ENCODE results near the gene CERS2. TPM values are rescaled to one million over a fixed set of nuclear protein-coding genes. Genes with fewer than 3 reads are reported as not detected.
"Not testable (repeated sequence)": the region's sequence is repeated elsewhere in the genome, so short reads cannot be mapped to it uniquely, and the experiment has no call there.

CERS2 gene
- total RNA-seq, 2 experiments from 2014 or later, result 130 to 135 TPM

DNA sequence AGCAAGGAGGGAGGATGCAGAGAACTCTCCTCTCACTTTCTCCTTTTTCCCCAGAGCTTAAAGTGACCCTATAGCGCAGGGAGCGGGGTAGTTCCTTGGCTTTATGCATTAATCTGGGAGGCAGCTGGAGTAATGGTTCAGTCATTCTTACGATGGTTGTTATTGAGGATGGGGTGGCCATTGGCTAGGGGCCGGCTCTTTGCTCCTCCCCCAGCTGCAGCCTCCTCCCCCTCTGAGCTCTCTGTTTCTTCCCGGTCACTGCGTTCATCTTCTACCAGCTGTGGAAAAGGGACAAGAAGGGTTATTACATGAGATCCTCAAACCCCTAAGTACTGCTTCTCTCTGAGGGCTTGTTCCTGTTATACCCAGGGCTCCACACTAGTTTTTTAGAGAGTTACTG lies 8.6 kb downstream of the CERS2 start:
- Mint-ChIP-seq H3K36me3 (ENCODE audit: low read depth) (peaks cover 45% of the 10 kb centered on the region), H3K4me3 (no peak overlapping the region), H3K27ac (no peak overlapping the region), H3K27me3 (ENCODE audit: low read depth) (no peaks in the 10 kb centered on the region), H3K9me3 (no peaks in the 10 kb centered on the region), H3K4me1 (ENCODE audit: low read depth) (peaks cover 22% of the 10 kb centered on the region)
- CTCF ChIA-PET, result interaction anchor here (0.6 to 2.4 kb wide), 4 partner anchors 9 to 418 kb away, joined by 3 to 9 read pairs (median 4); no protein-coding TSS in a partner anchor
- no peak for DNase-seq
- intact Hi-C loops (cut with micrococcal nuclease), result no loop called here

- Mint-ChIP-seq H3K9me3 (no peaks in the 10 kb centered on the region), H3K4me3 (no peak overlapping the region), H3K27ac (no peak overlapping the region), H3K36me3 (ENCODE audit: low read depth) (peaks cover 47% of the 10 kb centered on the region), H3K4me1 (ENCODE audit: low read depth) (peaks cover 18% of the 10 kb centered on the region), H3K27me3 (ENCODE audit: low read depth) (no peaks in the 10 kb centered on the region)
- CTCF ChIA-PET, result interaction anchor here (0.6 to 2.4 kb wide), 3 partner anchors 8 to 417 kb away, joined by 3 to 9 read pairs (median 3); no protein-coding TSS in a partner anchor
- intact Hi-C loops (cut with micrococcal nuclease), result no loop called here
- no peak for DNase-seq
Observed at GRCh38 chr1:150965605-150966004, 9.0 kb downstream of the CERS2 start.

DNA sequence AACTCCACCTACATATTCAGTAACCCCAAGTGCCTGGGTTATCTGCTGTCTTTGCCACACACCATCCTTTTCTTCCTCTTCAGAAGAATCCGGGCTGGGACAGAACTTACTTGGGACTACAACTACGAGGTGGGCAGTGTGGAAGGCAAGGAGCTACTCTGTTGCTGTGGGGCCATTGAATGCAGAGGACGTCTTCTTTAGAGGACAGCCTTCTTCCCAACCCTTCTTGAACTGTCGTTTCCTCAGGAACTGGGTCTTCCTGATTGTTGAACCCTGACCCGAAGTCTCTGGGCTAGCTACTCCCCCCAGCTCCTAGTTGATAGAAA lies 10.5 kb downstream of the CERS2 start:
- peak overlapping the region; percentile 41 for H3K27ac Mint-ChIP-seq
- H3K36me3 Mint-ChIP-seq (ENCODE audit: low read depth), result peaks cover 57% of the 10 kb centered on the region
- intact Hi-C loops (cut with micrococcal nuclease), result no loop called here
- no peaks in the 10 kb centered on the region for H3K27me3 Mint-ChIP-seq (ENCODE audit: low read depth)
- H3K9me3 Mint-ChIP-seq, result no peaks in the 10 kb centered on the region
- CTCF ChIA-PET, result interaction anchor here (2.4 kb wide), 1 partner anchor 16 kb away, joined by 9 read pairs; no protein-coding TSS in a partner anchor
- DNase-seq, result no peak
- no peak overlapping the region for H3K4me3 Mint-ChIP-seq
- H3K4me1 Mint-ChIP-seq (ENCODE audit: low read depth), result peaks cover 12% of the 10 kb centered on the region

- no peaks in the 10 kb centered on the region for H3K9me3 Mint-ChIP-seq
- H3K4me1 Mint-ChIP-seq (ENCODE audit: low read depth), result peaks cover 12% of the 10 kb centered on the region
- H3K27me3 Mint-ChIP-seq (ENCODE audit: low read depth), result no peaks in the 10 kb centered on the region
- DNase-seq, result no peak
- intact Hi-C loops (cut with micrococcal nuclease), result no loop called here
- CTCF ChIA-PET, result interaction anchor here (0.9 kb wide), 1 partner anchor 43 kb away, joined by 4 read pairs; the partner anchor contains the start of gene MINDY1
- peaks cover 58% of the 10 kb centered on the region for H3K36me3 Mint-ChIP-seq (ENCODE audit: low read depth)
- H3K27ac Mint-ChIP-seq, result peak overlapping the region; percentile 41
- H3K4me3 Mint-ChIP-seq, result no peak overlapping the region
Observed at GRCh38 chr1:150963321-150964163, 11.1 kb downstream of the CERS2 start.

GRCh38 chr1:150961756-150962155 lies 12.9 kb downstream of the CERS2 start:
- H3K4me3 Mint-ChIP-seq, result no peak overlapping the region
- H3K9me3 Mint-ChIP-seq, result no peaks in the 10 kb centered on the region
- intact Hi-C loops (cut with micrococcal nuclease), result no loop called here
- no peak for DNase-seq
- peaks cover 54% of the 10 kb centered on the region for H3K36me3 Mint-ChIP-seq (ENCODE audit: low read depth)
- no peaks in the 10 kb centered on the region for H3K27me3 Mint-ChIP-seq (ENCODE audit: low read depth)
- H3K27ac Mint-ChIP-seq, result peak overlapping the region; percentile 32
- CTCF ChIA-PET, result interaction anchor here (0.6 kb wide), 1 partner anchor 338 kb away, joined by 4 read pairs; no protein-coding TSS in a partner anchor
- H3K4me1 Mint-ChIP-seq (ENCODE audit: low read depth), result peaks cover 15% of the 10 kb centered on the region

DNA sequence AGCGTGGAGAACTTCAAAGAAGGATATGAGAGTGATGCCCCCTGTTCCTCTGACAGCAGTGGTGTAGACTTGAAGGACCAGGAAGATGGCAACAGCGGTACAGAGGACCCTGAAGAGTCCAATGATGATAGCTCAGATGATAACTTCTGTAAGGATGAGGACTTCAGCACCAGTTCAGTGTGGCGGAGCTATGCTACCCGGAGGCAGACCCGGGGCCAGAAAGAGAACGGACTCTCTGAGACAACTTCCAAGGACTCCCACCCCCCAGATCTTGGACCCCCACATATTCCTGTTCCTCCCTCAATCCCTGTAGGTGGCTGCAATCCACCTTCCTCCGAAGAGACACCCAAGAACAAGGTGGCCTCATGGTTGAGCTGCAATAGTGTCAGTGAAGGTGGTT lies 14.0 kb downstream of the CERS2 start:
- intact Hi-C loops (cut with micrococcal nuclease), result no loop called here
- no peaks in the 10 kb centered on the region for H3K9me3 Mint-ChIP-seq
- H3K4me3 Mint-ChIP-seq, result no peak overlapping the region
- CTCF ChIA-PET, result no interaction called here
- peak overlapping the region; percentile 62 for H3K27ac Mint-ChIP-seq
- no peak for DNase-seq
- H3K27me3 Mint-ChIP-seq (ENCODE audit: low read depth), result no peaks in the 10 kb centered on the region
- peaks cover 15% of the 10 kb centered on the region for H3K4me1 Mint-ChIP-seq (ENCODE audit: low read depth)
- peaks cover 50% of the 10 kb centered on the region for H3K36me3 Mint-ChIP-seq (ENCODE audit: low read depth)

DNA sequence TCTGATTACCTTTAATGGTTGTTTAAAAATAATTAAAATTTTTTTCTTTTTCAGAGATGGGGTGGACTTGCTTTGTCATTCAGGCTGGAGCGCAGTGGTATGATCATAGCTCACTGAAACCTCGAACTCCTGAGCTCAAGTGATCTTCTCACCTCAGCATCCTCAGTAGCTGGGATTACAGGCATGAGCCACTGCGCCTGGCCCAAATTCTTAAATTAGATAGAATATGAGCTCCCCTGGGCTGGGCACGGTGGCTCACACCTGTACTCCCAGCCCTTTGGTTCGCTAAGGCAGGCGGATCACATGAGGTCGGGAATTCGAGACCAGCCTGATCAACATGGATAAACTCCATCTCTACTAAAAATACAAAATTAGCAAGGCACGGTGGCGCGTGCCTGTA lies 17.0 kb downstream of the CERS2 start:
- H3K36me3 Mint-ChIP-seq (ENCODE audit: low read depth), result peaks cover 37% of the 10 kb centered on the region
- no peak overlapping the region for H3K27ac Mint-ChIP-seq
- H3K4me3 Mint-ChIP-seq, result no peak overlapping the region
- H3K27me3 Mint-ChIP-seq (ENCODE audit: low read depth), result no peaks in the 10 kb centered on the region
- intact Hi-C loops (cut with micrococcal nuclease), result no loop called here
- H3K4me1 Mint-ChIP-seq (ENCODE audit: low read depth), result peaks cover 14% of the 10 kb centered on the region
- no peak for DNase-seq
- CTCF ChIA-PET, result interaction anchor here (0.7 to 1.2 kb wide), 5 partner anchors 8 to 432 kb away, joined by 3 to 5 read pairs (median 3); no protein-coding TSS in a partner anchor
- H3K9me3 Mint-ChIP-seq, result no peaks in the 10 kb centered on the region

- H3K4me1 Mint-ChIP-seq (ENCODE audit: low read depth), result peaks cover 3% of the 10 kb centered on the region
- CTCF ChIA-PET, result no interaction called here
- DNase-seq, result no peak
- H3K36me3 Mint-ChIP-seq (ENCODE audit: low read depth), result peaks cover 38% of the 10 kb centered on the region
- no peaks in the 10 kb centered on the region for H3K9me3 Mint-ChIP-seq
- no peak overlapping the region for H3K4me3 Mint-ChIP-seq
- intact Hi-C loops (cut with micrococcal nuclease), result no loop called here
- no peaks in the 10 kb centered on the region for H3K27me3 Mint-ChIP-seq (ENCODE audit: low read depth)
- no peak overlapping the region for H3K27ac Mint-ChIP-seq
Observed at GRCh38 chr1:150955280-150955679, 19.4 kb downstream of the CERS2 start.

DNA sequence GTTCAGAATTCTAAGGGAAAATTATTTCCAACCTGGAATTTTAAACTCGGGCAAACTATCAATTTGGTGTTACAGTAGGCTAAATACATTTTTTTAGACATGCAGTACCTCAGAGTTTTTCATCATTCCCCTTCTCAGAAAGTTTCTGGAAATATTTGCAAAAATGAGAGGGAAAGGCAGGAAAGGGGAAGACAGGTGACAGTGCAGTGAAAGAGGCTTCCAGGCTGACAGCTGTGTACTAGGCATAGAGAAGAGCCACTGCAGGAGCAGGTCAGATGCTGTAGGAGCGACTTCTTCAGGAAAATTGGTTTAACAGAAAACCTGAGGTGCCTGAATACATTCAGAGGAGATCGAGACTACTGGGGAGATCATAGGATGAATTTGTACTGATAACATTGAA lies 19.9 kb downstream of the CERS2 start:
- no peak overlapping the region for H3K27ac Mint-ChIP-seq
- H3K4me1 Mint-ChIP-seq (ENCODE audit: low read depth), result peaks cover 3% of the 10 kb centered on the region
- intact Hi-C loops (cut with micrococcal nuclease), result no loop called here
- no peaks in the 10 kb centered on the region for H3K27me3 Mint-ChIP-seq (ENCODE audit: low read depth)
- DNase-seq, result no peak
- H3K4me3 Mint-ChIP-seq, result no peak overlapping the region
- CTCF ChIA-PET, result no interaction called here
- no peaks in the 10 kb centered on the region for H3K9me3 Mint-ChIP-seq
- peaks cover 34% of the 10 kb centered on the region for H3K36me3 Mint-ChIP-seq (ENCODE audit: low read depth)

DNA sequence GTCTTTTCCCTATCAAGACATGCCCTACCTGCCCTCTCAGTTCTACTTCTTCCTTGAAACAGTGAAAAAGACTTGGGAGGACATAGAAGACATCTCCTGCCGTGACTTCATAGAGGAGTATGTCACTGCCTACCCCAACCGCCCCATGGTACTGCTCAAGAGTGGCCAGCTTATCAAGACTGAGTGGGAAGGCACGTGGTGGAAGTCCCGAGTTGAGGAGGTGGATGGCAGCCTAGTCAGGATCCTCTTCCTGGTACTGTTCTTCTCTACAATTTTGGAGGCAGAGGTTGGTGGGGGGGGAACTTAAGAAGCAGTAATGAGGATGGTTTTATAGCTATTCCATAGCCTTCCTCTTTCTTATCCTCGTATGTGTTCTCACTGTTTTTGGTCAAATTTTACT lies 29.8 kb downstream of the CERS2 start:
- Mint-ChIP-seq H3K9me3 (no peaks in the 10 kb centered on the region), H3K27me3 (ENCODE audit: low read depth) (no peaks in the 10 kb centered on the region), H3K4me3 (no peak overlapping the region), H3K36me3 (ENCODE audit: low read depth) (peaks cover 26% of the 10 kb centered on the region), H3K4me1 (ENCODE audit: low read depth) (no peaks in the 10 kb centered on the region), H3K27ac (no peak overlapping the region)
- intact Hi-C loops (cut with micrococcal nuclease), result no loop called here
- CTCF ChIA-PET, result no interaction called here
- DNase-seq, result no peak

GRCh38 chr1:150931773-150932172 lies 42.9 kb downstream of the CERS2 start:
- Mint-ChIP-seq H3K27me3 (ENCODE audit: low read depth) (no peaks in the 10 kb centered on the region), H3K9me3 (peaks cover 5% of the 10 kb centered on the region), H3K4me1 (ENCODE audit: low read depth) (peaks cover 23% of the 10 kb centered on the region), H3K36me3 (ENCODE audit: low read depth) (peaks cover 61% of the 10 kb centered on the region), H3K4me3 (no peak overlapping the region), H3K27ac (no peak overlapping the region)
- CTCF ChIA-PET, result no interaction called here
- DNase-seq, result no peak
- intact Hi-C loops (cut with micrococcal nuclease), result no loop called here

DNA sequence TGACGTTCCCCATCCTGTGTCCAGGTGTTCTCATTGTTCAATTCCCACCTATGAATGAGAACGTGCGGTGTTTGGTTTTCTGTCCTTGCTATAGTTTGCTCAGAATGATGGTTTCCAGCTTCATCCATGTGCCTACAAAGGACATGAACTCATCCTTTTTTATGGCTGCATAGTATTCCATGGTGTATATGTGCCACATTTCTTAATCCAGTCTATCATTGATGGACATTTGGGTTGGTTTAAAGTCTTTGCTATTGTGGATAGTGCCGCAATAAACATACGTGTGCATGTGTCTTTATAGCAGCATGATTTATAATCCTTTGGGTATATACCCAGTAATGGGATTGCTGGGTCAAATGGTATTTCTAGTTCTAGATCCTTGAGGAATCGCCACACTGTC lies 45.9 kb downstream of the CERS2 start:
- not testable (repeated sequence) for H3K4me3 Mint-ChIP-seq, H3K9me3 Mint-ChIP-seq
- intact Hi-C loops (cut with micrococcal nuclease), result loop anchor here (5.0 kb wide), 1 partner anchor 129 kb away; the partner anchor contains the start of gene CDC42SE1

DNA sequence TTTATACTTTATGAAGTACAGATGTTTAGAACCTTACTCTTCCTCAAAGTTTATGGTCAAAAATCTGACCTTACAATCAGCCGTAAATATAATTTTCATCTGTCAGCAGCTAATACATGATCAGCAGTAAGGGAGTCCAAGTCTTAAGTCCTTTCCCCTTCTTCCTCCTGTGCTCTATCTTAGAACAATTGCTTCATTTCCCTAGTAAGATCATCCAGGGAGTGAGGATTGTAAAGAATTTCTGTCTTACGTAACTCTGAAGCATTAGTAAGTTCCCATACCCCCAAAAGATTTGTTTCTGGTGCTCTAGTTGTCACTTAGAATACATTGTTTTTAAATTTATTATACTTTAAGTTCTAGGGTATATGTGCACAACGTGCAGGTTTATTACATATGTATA lies 46.3 kb downstream of the CERS2 start:
- Mint-ChIP-seq H3K4me3 (peak overlapping the region; percentile 2), H3K9me3 (peaks cover 5% of the 10 kb centered on the region), H3K27me3 (ENCODE audit: low read depth) (no peaks in the 10 kb centered on the region), H3K27ac (no peak overlapping the region), H3K36me3 (ENCODE audit: low read depth) (peaks cover 46% of the 10 kb centered on the region), H3K4me1 (ENCODE audit: low read depth) (peaks cover 15% of the 10 kb centered on the region)
- CTCF ChIA-PET, result no interaction called here
- intact Hi-C loops (cut with micrococcal nuclease), result loop anchor here (5.0 kb wide), 1 partner anchor 129 kb away; the partner anchor contains the start of gene CDC42SE1
- DNase-seq, result no peak

More for the DNA sequence above, 45.9 kb downstream of the CERS2 start:
- H3K27ac Mint-ChIP-seq; H3K27me3 Mint-ChIP-seq (ENCODE audit: low read depth); DNase-seq; CTCF ChIA-PET: not testable (repeated sequence)
- peaks cover 48% of the 10 kb centered on the region for H3K36me3 Mint-ChIP-seq (ENCODE audit: low read depth)
- H3K4me1 Mint-ChIP-seq (ENCODE audit: low read depth), result peaks cover 15% of the 10 kb centered on the region
